ENCODE measurements around the gene GRXCR2.

DNA sequence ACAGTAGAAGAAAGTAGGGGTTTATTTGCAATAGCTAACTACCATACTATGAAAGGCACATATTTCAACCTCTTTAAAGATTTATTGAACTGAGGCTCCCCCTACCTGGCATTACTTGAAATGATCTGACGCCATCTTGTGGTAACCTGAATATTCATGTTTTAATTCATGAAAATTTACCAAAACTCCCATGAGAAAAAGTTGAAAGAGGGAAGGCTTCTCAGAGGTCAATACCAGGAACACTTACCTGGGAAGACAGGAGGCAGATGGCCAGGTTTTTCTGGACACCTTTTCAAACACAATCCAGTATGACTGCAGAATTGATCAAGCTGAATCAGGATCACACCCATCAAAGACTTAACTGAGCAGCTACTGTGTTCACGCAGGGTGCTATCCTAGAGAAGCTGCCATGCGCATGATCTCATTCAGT is 47.0 kb downstream of the GRXCR2 start:
- TF ChIP-seq ARNTL (CRISPR knock-in tag; IDR thresholded peaks at IDR 0.05; ENCODE audit: borderline replicate concordance, low read depth) (no peak), PPARA (CRISPR knock-in tag; IDR thresholded peaks at IDR 0.05; ENCODE audit: borderline replicate concordance) (no peak), ZNF70 (CRISPR knock-in tag; IDR thresholded peaks at IDR 0.05) (no peak), ESRRG (CRISPR knock-in tag; IDR thresholded peaks at IDR 0.05) (no peak), ISL1 (CRISPR knock-in tag; IDR thresholded peaks at IDR 0.05) (no peak)
- TF ChIP-seq, protein P1, sequence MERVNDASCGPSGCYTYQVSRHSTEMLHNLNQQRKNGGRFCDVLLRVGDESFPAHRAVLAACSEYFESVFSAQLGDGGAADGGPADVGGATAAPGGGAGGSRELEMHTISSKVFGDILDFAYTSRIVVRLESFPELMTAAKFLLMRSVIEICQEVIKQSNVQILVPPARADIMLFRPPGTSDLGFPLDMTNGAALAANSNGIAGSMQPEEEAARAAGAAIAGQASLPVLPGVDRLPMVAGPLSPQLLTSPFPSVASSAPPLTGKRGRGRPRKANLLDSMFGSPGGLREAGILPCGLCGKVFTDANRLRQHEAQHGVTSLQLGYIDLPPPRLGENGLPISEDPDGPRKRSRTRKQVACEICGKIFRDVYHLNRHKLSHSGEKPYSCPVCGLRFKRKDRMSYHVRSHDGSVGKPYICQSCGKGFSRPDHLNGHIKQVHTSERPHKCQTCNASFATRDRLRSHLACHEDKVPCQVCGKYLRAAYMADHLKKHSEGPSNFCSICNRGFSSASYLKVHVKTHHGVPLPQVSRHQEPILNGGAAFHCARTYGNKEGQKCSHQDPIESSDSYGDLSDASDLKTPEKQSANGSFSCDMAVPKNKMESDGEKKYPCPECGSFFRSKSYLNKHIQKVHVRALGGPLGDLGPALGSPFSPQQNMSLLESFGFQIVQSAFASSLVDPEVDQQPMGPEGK (CRISPR knock-in tag; IDR thresholded peaks at IDR 0.05; ENCODE audit: borderline replicate concordance), result no peak
- TF ChIP-seq, protein P2, sequence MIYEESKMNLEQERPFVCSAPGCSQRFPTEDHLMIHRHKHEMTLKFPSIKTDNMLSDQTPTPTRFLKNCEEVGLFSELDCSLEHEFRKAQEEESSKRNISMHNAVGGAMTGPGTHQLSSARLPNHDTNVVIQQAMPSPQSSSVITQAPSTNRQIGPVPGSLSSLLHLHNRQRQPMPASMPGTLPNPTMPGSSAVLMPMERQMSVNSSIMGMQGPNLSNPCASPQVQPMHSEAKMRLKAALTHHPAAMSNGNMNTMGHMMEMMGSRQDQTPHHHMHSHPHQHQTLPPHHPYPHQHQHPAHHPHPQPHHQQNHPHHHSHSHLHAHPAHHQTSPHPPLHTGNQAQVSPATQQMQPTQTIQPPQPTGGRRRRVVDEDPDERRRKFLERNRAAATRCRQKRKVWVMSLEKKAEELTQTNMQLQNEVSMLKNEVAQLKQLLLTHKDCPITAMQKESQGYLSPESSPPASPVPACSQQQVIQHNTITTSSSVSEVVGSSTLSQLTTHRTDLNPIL (CRISPR knock-in tag; IDR thresholded peaks at IDR 0.05; ENCODE audit: low read depth), result no peak
- TF ChIP-seq, protein P3, sequence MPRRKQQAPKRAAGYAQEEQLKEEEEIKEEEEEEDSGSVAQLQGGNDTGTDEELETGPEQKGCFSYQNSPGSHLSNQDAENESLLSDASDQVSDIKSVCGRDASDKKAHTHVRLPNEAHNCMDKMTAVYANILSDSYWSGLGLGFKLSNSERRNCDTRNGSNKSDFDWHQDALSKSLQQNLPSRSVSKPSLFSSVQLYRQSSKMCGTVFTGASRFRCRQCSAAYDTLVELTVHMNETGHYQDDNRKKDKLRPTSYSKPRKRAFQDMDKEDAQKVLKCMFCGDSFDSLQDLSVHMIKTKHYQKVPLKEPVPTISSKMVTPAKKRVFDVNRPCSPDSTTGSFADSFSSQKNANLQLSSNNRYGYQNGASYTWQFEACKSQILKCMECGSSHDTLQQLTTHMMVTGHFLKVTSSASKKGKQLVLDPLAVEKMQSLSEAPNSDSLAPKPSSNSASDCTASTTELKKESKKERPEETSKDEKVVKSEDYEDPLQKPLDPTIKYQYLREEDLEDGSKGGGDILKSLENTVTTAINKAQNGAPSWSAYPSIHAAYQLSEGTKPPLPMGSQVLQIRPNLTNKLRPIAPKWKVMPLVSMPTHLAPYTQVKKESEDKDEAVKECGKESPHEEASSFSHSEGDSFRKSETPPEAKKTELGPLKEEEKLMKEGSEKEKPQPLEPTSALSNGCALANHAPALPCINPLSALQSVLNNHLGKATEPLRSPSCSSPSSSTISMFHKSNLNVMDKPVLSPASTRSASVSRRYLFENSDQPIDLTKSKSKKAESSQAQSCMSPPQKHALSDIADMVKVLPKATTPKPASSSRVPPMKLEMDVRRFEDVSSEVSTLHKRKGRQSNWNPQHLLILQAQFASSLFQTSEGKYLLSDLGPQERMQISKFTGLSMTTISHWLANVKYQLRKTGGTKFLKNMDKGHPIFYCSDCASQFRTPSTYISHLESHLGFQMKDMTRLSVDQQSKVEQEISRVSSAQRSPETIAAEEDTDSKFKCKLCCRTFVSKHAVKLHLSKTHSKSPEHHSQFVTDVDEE (CRISPR knock-in tag; IDR thresholded peaks at IDR 0.05), result no peak

Measured in SK-N-SH treated with all-trans-retinoic acid at 6 μM for 48 hours (cell line).